Loucy (cell line): ENCODE results near the gene CCDC126.

Experiments
- H2AFZ ChIP-seq: fragments of 200-600 bp; sonication (generic); 2 replicates; pipeline ENCODE4 v1.6.0; 2016; ENCODE audit warnings: antibody characterized with exemption, mild to moderate bottlenecking, low read length, moderate library complexity
- H3F3A ChIP-seq: fragments of 200-600 bp; 2 replicates; pipeline ENCODE4 v1.6.0; 2016; ENCODE audit warnings: antibody characterized with exemption, low read depth, mild to moderate bottlenecking
- H3K27me3 ChIP-seq: fragments of 200-600 bp; sonication (generic); 2 replicates; pipeline ENCODE4 v1.6.1; 2014; ENCODE audit warnings: low read length, mild to moderate bottlenecking; ENCODE audit not compliant: insufficient read depth, poor library complexity, severe bottlenecking
- H3K36me3 ChIP-seq: fragments of 200-600 bp; sonication (generic); 2 replicates; pipeline ENCODE4 v1.6.1; 2016; ENCODE audit warnings: low read length; ENCODE audit not compliant: insufficient read depth
- H3K4me1 ChIP-seq: fragments of 200-600 bp; sonication (generic); 2 replicates; pipeline ENCODE4 v1.5.1; 2014; ENCODE audit warnings: low read length, mild to moderate bottlenecking; ENCODE audit not compliant: insufficient read depth, poor library complexity, severe bottlenecking
- H3K4me2 ChIP-seq: fragments of 200-600 bp; sonication (generic); 2 replicates; pipeline ENCODE4 v1.6.0; 2014; ENCODE audit warnings: antibody characterized with exemption, low read length, low read depth, mild to moderate bottlenecking; ENCODE audit not compliant: poor library complexity, severe bottlenecking
- H3K4me3 ChIP-seq: fragments of 200-600 bp; sonication (generic); 2 replicates; pipeline ENCODE4 v1.5.1; 2014; ENCODE audit warnings: low read length, mild to moderate bottlenecking, mixed read lengths; ENCODE audit not compliant: poor library complexity, severe bottlenecking
- H3K79me2 ChIP-seq: fragments of 200-600 bp; sonication (generic); 2 replicates; pipeline ENCODE4 v1.6.1; 2014; ENCODE audit warnings: low read length; ENCODE audit not compliant: insufficient read depth
- H3K9ac ChIP-seq: fragments of 200-600 bp; sonication (generic); 2 replicates; pipeline ENCODE4 v1.6.0; 2014; ENCODE audit warnings: mild to moderate bottlenecking, low read depth, low read length, moderate library complexity; ENCODE audit not compliant: poor library complexity, severe bottlenecking
- H3K9me2 ChIP-seq: fragments of 200-600 bp; sonication (generic); replicated peaks from 2 replicates; pipeline ENCODE4 v1.6.1; 2016; ENCODE audit warnings: low read depth, low read length, mixed read lengths
- H3K9me3 ChIP-seq: fragments of 200-600 bp; sonication (generic); 2 replicates; pipeline ENCODE4 v1.6.1; 2014; ENCODE audit warnings: mild to moderate bottlenecking, antibody characterized with exemption, low read length, low read depth; ENCODE audit not compliant: insufficient read depth
- H4K20me1 ChIP-seq: fragments of 200-600 bp; sonication (generic); 2 replicates; pipeline ENCODE4 v1.6.0; 2014; ENCODE audit warnings: antibody characterized with exemption, low read length, mild to moderate bottlenecking; ENCODE audit not compliant: insufficient read depth, poor library complexity, severe bottlenecking
- CTCF ChIP-seq: fragments of 200-600 bp; sonication (generic); conservative IDR thresholded peaks from 2 replicates; pipeline ENCODE4 v1.5.1; 2014; ENCODE audit warnings: mild to moderate bottlenecking, antibody characterized with exemption, low read length
- EZH2phosphoT487 ChIP-seq: fragments of 200-600 bp; IDR thresholded peaks from 2 replicates; pipeline ENCODE4 v1.6.1; 2018; ENCODE audit warnings: antibody characterized with exemption, mild to moderate bottlenecking, moderate library complexity, borderline replicate concordance

Gene CCDC126

GRCh38 chr7:23662984-23663313 lies 65.8 kb downstream of the CCDC126 start:
- no peaks in the 10 kb centered on the region for H3K36me3 ChIP-seq
- H3K4me1 ChIP-seq: peaks cover 8% of the 10 kb centered on the region
- no peak overlapping the region for H3K9ac ChIP-seq
- no peak overlapping the region for H3K4me2 ChIP-seq
- no peaks in the 10 kb centered on the region for H3K79me2 ChIP-seq
- H3K9me2 ChIP-seq: no peaks in the 10 kb centered on the region
- no peak overlapping the region for H2AFZ ChIP-seq
- no peaks in the 10 kb centered on the region for H3K9me3 ChIP-seq
- no peaks in the 10 kb centered on the region for H3F3A ChIP-seq
- no peak for TF ChIP-seq EZH2phosphoT487
- TF ChIP-seq CTCF: no peak
- H3K4me3 ChIP-seq: no peak overlapping the region
- H4K20me1 ChIP-seq: no peaks in the 10 kb centered on the region
- no peaks in the 10 kb centered on the region for H3K27me3 ChIP-seq

GRCh38 chr7:23664122-23664521 lies 66.9 kb downstream of the CCDC126 start:
- Histone ChIP-seq H3K4me1 (peaks cover 8% of the 10 kb centered on the region), H3K27me3 (no peaks in the 10 kb centered on the region), H3K36me3 (no peaks in the 10 kb centered on the region), H2AFZ (no peak overlapping the region), H3K9me2 (no peaks in the 10 kb centered on the region), H3F3A (no peaks in the 10 kb centered on the region), H3K4me3 (no peak overlapping the region), H3K4me2 (no peak overlapping the region), H3K9me3 (no peaks in the 10 kb centered on the region), H3K9ac (no peak overlapping the region), H4K20me1 (no peaks in the 10 kb centered on the region), H3K79me2 (no peaks in the 10 kb centered on the region)
- TF ChIP-seq EZH2phosphoT487: no peak
- TF ChIP-seq CTCF: no peak

GRCh38 chr7:23672033-23672432 lies 74.9 kb downstream of the CCDC126 start:
- H3K79me2 ChIP-seq: no peaks in the 10 kb centered on the region
- no peaks in the 10 kb centered on the region for H3F3A ChIP-seq
- H3K36me3 ChIP-seq: no peaks in the 10 kb centered on the region
- H3K27me3 ChIP-seq: no peaks in the 10 kb centered on the region
- no peak overlapping the region for H3K4me3 ChIP-seq
- no peaks in the 10 kb centered on the region for H3K4me1 ChIP-seq
- H4K20me1 ChIP-seq: no peaks in the 10 kb centered on the region
- no peak overlapping the region for H3K9ac ChIP-seq
- H2AFZ ChIP-seq: no peak overlapping the region
- H3K4me2 ChIP-seq: no peak overlapping the region
- H3K9me3 ChIP-seq: no peaks in the 10 kb centered on the region
- TF ChIP-seq CTCF: no peak
- no peak for TF ChIP-seq EZH2phosphoT487
- H3K9me2 ChIP-seq: no peaks in the 10 kb centered on the region
